RPMI8226 (cell line): ENCODE results near the gene MTUS2.

ENCODE experiments used
- DNase-seq: peaks from one replicate; pipeline ENCODE4 v3.0.0-alpha.2; 2015

MTUS2 gene

GRCh38 chr13:28859717-28860116, 39.6 kb downstream of the MTUS2 start:
- no peak for DNase-seq

- DNase-seq: no peak
Measured at GRCh38 chr13:28864544-28864943, 44.4 kb downstream of the MTUS2 start.

- DNase-seq: no peak
Measured at GRCh38 chr13:28865149-28865744, 45.1 kb downstream of the MTUS2 start.

- no peak for DNase-seq
Measured at GRCh38 chr13:28865951-28866350, 45.8 kb downstream of the MTUS2 start.

GRCh38 chr13:28866932-28867331, 46.8 kb downstream of the MTUS2 start:
- DNase-seq: no peak

GRCh38 chr13:28867564-28867963, 47.4 kb downstream of the MTUS2 start:
- no peak for DNase-seq

- no peak for DNase-seq
Measured at GRCh38 chr13:28872427-28873176, 52.5 kb downstream of the MTUS2 start.

GRCh38 chr13:28875846-28876615, 55.9 kb downstream of the MTUS2 start:
- no peak for DNase-seq

GRCh38 chr13:28877408-28877807, 57.3 kb downstream of the MTUS2 start:
- no peak for DNase-seq

- no peak for DNase-seq
Measured at GRCh38 chr13:28885181-28885580, 65.0 kb downstream of the MTUS2 start.

GRCh38 chr13:28889086-28889732, 69.1 kb downstream of the MTUS2 start:
- peak; percentile 10 for DNase-seq

- DNase-seq: no peak
Measured at GRCh38 chr13:28890712-28891111, 70.6 kb downstream of the MTUS2 start.

- DNase-seq: no peak
Measured at GRCh38 chr13:28918030-28918429, 97.9 kb downstream of the MTUS2 start.

- no peak for DNase-seq
Measured at GRCh38 chr13:28922341-28922740, 102.2 kb downstream of the MTUS2 start.

- DNase-seq: no peak
Measured at GRCh38 chr13:28935104-28935503, 115.0 kb downstream of the MTUS2 start.

GRCh38 chr13:28942906-28943305, 122.8 kb downstream of the MTUS2 start:
- no peak for DNase-seq

- DNase-seq: no peak
Measured at GRCh38 chr13:28953714-28954418, 133.7 kb downstream of the MTUS2 start.

- DNase-seq: no peak
Measured at GRCh38 chr13:28954419-28954725, 134.2 kb downstream of the MTUS2 start.

- DNase-seq: no peak
Measured at GRCh38 chr13:28954810-28955209, 134.7 kb downstream of the MTUS2 start.

GRCh38 chr13:28955264-28955966, 135.3 kb downstream of the MTUS2 start:
- no peak for DNase-seq

- DNase-seq: no peak
Measured at GRCh38 chr13:28958018-28958417, 137.9 kb downstream of the MTUS2 start.

GRCh38 chr13:28958441-28958840, 138.3 kb downstream of the MTUS2 start:
- no peak for DNase-seq
